HCT116 (cell line): Measurements from ENCODE around the gene PPFIBP1. TPM values are rescaled to one million over a fixed set of nuclear protein-coding genes. Genes with fewer than 3 reads are reported as not detected.
"Not testable (repeated sequence)": the region's sequence is repeated elsewhere in the genome, so short reads cannot be mapped to it uniquely, and the experiment has no call there.

Experiments used
- ATAC-seq: fragments of 200-7000 bp; cut with Tn5 transposase; 2 replicates; pipeline ENCODE4 v1.9.1; 2020; ENCODE audit warnings: mild to moderate bottlenecking, moderate library complexity
- BruUV-seq: library from RNA; stranded (reverse); fragments of 400-500 nt; replicated peaks from 2 replicates; lab custom pipeline; 2021; lab: Mats Ljungman, UMichigan
- CTCF ChIA-PET: fragments of 300-600 bp; sonication (Branson Sonifier 250); formaldehyde crosslinking; loops from one replicate; lab custom pipeline; 2021; ENCODE audit warnings: antibody characterized with exemption; lab: Charles Lee
- POLR2A ChIA-PET: fragments of 300-600, 350-600 bp; sonication (Branson Sonifier 250); formaldehyde crosslinking; loops from one replicate; lab custom pipeline; 2021; ENCODE audit warnings: antibody characterized with exemption; lab: Charles Lee
- RAD21 ChIA-PET, 2 experiments: fragments of 300-600 bp; sonication (Branson Sonifier 250); formaldehyde crosslinking; loops; one replicate each; lab custom pipeline; 2023; ENCODE audit warnings: low total read pairs in 2 of 2; ENCODE audit not compliant: uncharacterized antibody in 2 of 2, unreplicated experiment in 2 of 2, low non-redundant PET in 1 of 2; lab: Charles Lee
- DNase-seq: peaks from one replicate; pipeline ENCODE4 v3.0.0-alpha.2; 2010; ENCODE audit warnings: low read depth, low spot score
- H2AFZ ChIP-seq: fragments of 200-600 bp; shearing (Covaris generic), sonication (generic); 2 replicates; pipeline ENCODE4 v1.6.1; 2017; ENCODE audit warnings: low read depth, mixed run types, mixed read lengths, antibody characterized with exemption, low read length; ENCODE audit not compliant: poor library complexity, severe bottlenecking
- H3K27ac ChIP-seq: 2 replicates; pipeline ENCODE4 v1.5.1; 2012; ENCODE audit warnings: low read depth, low read length
- H3K27me3 ChIP-seq: fragments of 200-600 bp; sonication (generic); 2 replicates; pipeline ENCODE4 v1.6.1; 2016; ENCODE audit warnings: mixed run types, low read length, mixed read lengths; ENCODE audit not compliant: insufficient read depth
- H3K36me3 ChIP-seq, 2 experiments: fragments of 200-500 bp in 1 of 2; fragments of 200-600 bp in 1 of 2; sonication (Bioruptor generic) in 1 of 2; sonication (generic) in 1 of 2; 2 replicates each; pipeline versions ENCODE4 v1.5.1 to v1.6.1; 2014 to 2016; ENCODE audit warnings: low read length in 2 of 2, inconsistent platforms in 1 of 2, mixed read lengths in 1 of 2, mixed run types in 1 of 2; ENCODE audit not compliant: insufficient read depth in 2 of 2, control insufficient read depth in 1 of 2
- H3K4me1 ChIP-seq, 2 experiments: fragments of 200-600 bp in 1 of 2; sonication (generic) in 1 of 2; 2 replicates each; pipeline versions ENCODE4 v1.5.1 to v1.6.1; 2012 to 2017; ENCODE audit warnings: low read length in 2 of 2, inconsistent platforms in 1 of 2, mild to moderate bottlenecking in 1 of 2, mixed read lengths in 1 of 2, mixed run types in 1 of 2, moderate library complexity in 1 of 2; ENCODE audit not compliant: insufficient read depth in 2 of 2, control insufficient read depth in 1 of 2
- H3K4me2 ChIP-seq: fragments of 200-600 bp; sonication (generic); 2 replicates; pipeline ENCODE4 v1.6.1; 2017; ENCODE audit warnings: mixed run types, low read length, mixed read lengths
- H3K4me3 ChIP-seq, 2 experiments: fragments of 200-600 bp in 1 of 2; sonication (generic) in 1 of 2; replicated peaks in 1 of 2; 2 replicates each; pipeline ENCODE4 v1.5.1; 2011 to 2016; ENCODE audit warnings: low read length in 2 of 2, control low read depth in 1 of 2, low read depth in 1 of 2, mild to moderate bottlenecking in 1 of 2, mixed read lengths in 1 of 2, mixed run types in 1 of 2
- H3K79me2 ChIP-seq: fragments of 200-600 bp; sonication (generic); 2 replicates; pipeline ENCODE4 v1.6.1; 2017; ENCODE audit warnings: mild to moderate bottlenecking, mixed run types, low read length, moderate library complexity, mixed read lengths; ENCODE audit not compliant: insufficient read depth
- H3K9ac ChIP-seq: fragments of 200-600 bp; sonication (generic); 2 replicates; pipeline ENCODE4 v1.6.1; 2016; ENCODE audit warnings: low read length, mixed read lengths
- H3K9me2 ChIP-seq: fragments of 200-600 bp; sonication (generic), shearing (Covaris generic); 2 replicates; pipeline ENCODE4 v1.6.1; 2017; ENCODE audit warnings: mixed run types, mild to moderate bottlenecking, moderate library complexity; ENCODE audit not compliant: insufficient read depth
- H3K9me3 ChIP-seq, 2 experiments: fragments of 200-500 bp in 1 of 2; fragments of 200-600 bp in 1 of 2; sonication (Bioruptor generic) in 1 of 2; sonication (generic) in 1 of 2; 2 replicates each; pipeline ENCODE4 v1.6.1; 2014 to 2017; ENCODE audit warnings: low read length in 2 of 2, mixed read lengths in 2 of 2, inconsistent platforms in 1 of 2, low read depth in 1 of 2, mild to moderate bottlenecking in 1 of 2, mixed run types in 1 of 2, moderate library complexity in 1 of 2; ENCODE audit not compliant: control insufficient read depth in 1 of 2, insufficient read depth in 1 of 2
- H4K20me1 ChIP-seq: fragments of 200-600 bp; sonication (generic), shearing (Covaris generic); 2 replicates; pipeline ENCODE4 v1.6.1; 2017; ENCODE audit warnings: mixed run types, mild to moderate bottlenecking, moderate library complexity; ENCODE audit not compliant: insufficient read depth
- CEBPB ChIP-seq: IDR thresholded peaks from 2 replicates; pipeline ENCODE4 v1.6.1; 2012; ENCODE audit warnings: low read depth
- EGR1 ChIP-seq: IDR thresholded peaks from 2 replicates; pipeline ENCODE4 v1.6.1; 2012; ENCODE audit warnings: low read depth
- EZH2 ChIP-seq: fragments of 200-600 bp; sonication (generic); IDR thresholded peaks from 2 replicates; pipeline ENCODE4 v1.6.1; 2017; ENCODE audit warnings: antibody characterized with exemption, mixed run types
- EZH2phosphoT487 ChIP-seq: fragments of 200-600 bp; IDR thresholded peaks from 2 replicates; pipeline ENCODE4 v1.6.1; 2018; ENCODE audit warnings: antibody characterized with exemption, borderline replicate concordance
- FOSL1 ChIP-seq: IDR thresholded peaks from 2 replicates; pipeline ENCODE4 v1.6.1; 2012; ENCODE audit warnings: low read depth
- JUND ChIP-seq: IDR thresholded peaks from 2 replicates; pipeline ENCODE4 v1.6.1; 2012
- POLR2A ChIP-seq: IDR thresholded peaks from 2 replicates; pipeline ENCODE4 v1.7.0; 2011; ENCODE audit warnings: borderline replicate concordance; ENCODE audit not compliant: insufficient read depth, insufficient read length; ENCODE audit errors: extremely low read depth
- RAD21 ChIP-seq: IDR thresholded peaks from 2 replicates; pipeline ENCODE4 v1.6.1; 2012; ENCODE audit warnings: low read depth, mild to moderate bottlenecking
- SIN3A ChIP-seq: IDR thresholded peaks from 2 replicates; pipeline ENCODE4 v1.6.1; 2012; ENCODE audit warnings: low read depth
- SP1 ChIP-seq: IDR thresholded peaks from 2 replicates; pipeline ENCODE4 v1.6.1; 2012; ENCODE audit warnings: low read depth
- SRF ChIP-seq: IDR thresholded peaks from 2 replicates; pipeline ENCODE4 v1.6.1; 2012; ENCODE audit warnings: low read depth
- TCF7L2 ChIP-seq: IDR thresholded peaks from 2 replicates; pipeline ENCODE4 v1.7.0; 2011; ENCODE audit warnings: borderline replicate concordance, inconsistent platforms; ENCODE audit not compliant: insufficient read depth, insufficient read length; ENCODE audit errors: extremely low read depth
- YY1 ChIP-seq: IDR thresholded peaks from 2 replicates; pipeline ENCODE4 v1.6.1; 2011; ENCODE audit warnings: low read length, low read depth, moderate library complexity, mild to moderate bottlenecking; ENCODE audit not compliant: insufficient replicate concordance; ENCODE audit errors: extremely low read depth
- ZFX ChIP-seq: fragments of 450-650 bp; IDR thresholded peaks from 2 replicates; pipeline ENCODE4 v1.6.1; 2017
- ZNF274 ChIP-seq: fragments of 200-500 bp; sonication (Bioruptor generic); IDR thresholded peaks from 2 replicates; pipeline ENCODE4 v1.6.1; 2014; ENCODE audit warnings: mild to moderate bottlenecking, low read depth, low read length, inconsistent platforms
- intact Hi-C: fragments of 100-400 bp; cut with micrococcal nuclease; formaldehyde crosslinking; loops from 2 replicates; pipeline ENCODE4 v1.10.0; 2022
- total RNA-seq: library from RNA; stranded (reverse); gene quantifications from one replicate; pipeline ENCODE4 v1.2.1, GENCODE V29; 2021; ENCODE audit not compliant: unreplicated experiment
- TF ChIP-seq, protein P1 (sequence below): IDR thresholded peaks from 2 replicates; pipeline ENCODE4 v1.6.1; 2011; ENCODE audit warnings: mild to moderate bottlenecking, low read length, moderate library complexity; ENCODE audit not compliant: insufficient replicate concordance; ENCODE audit errors: extremely low read depth
- TF ChIP-seq, protein P2 (sequence below): IDR thresholded peaks from 2 replicates; pipeline ENCODE4 v1.6.1; 2012; ENCODE audit warnings: low read depth
- TF ChIP-seq, protein P3 (sequence below): IDR thresholded peaks from 2 replicates; pipeline ENCODE4 v1.6.1; 2012

PPFIBP1 gene
- total RNA-seq, 1 experiment from 2014 or later: 102 TPM

DNA sequence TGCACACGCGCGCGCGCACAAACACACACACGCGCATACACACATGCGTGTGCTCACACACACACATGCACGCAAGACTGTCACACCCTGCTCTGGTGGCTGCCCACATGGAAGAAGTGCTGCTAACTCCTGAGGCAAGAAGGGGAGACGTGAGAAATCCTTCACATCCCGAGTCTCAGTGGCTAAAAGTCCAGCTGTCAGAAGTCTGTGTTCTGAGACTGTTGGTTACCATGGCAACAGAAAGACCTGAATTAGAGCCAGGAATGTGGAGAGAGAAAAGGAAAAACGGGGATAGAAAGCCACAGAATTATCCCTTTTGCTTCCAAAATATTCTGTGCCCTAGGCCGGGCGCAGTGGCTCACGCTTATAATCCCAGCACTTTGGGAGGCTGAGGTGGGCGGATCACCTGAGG lies 71.2 kb downstream of the PPFIBP1 start:
- peaks cover 0 to 3% of the 10 kb centered on the region in 2 experiments; a peak in 1 of 4 replicates for H3K36me3 ChIP-seq
- DNase-seq: no peak

DNA sequence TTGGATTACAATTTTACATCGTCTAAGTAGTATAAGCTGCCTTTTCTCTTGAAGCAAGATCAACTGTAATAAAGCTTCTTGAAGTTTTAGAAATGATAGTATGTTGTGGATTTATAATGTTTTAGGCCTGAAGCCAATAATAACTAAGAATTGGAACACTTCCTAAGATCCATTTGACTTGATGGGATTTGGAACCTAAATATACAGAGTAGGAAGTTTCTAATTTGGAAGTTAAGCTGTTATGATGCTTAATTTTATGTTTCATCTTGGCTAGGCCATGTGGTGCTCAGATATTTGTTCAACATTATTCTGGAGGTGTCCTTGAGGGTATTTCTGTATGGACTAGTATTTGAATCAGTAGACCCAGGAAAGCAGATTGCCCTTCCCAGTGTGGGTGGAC lies 74.9 kb downstream of the PPFIBP1 start:
- H3K36me3 ChIP-seq, CTCF ChIA-PET, H3K4me2 ChIP-seq, H3K9me3 ChIP-seq, intact Hi-C loops, BruUV-seq, H4K20me1 ChIP-seq, H2AFZ ChIP-seq, POLR2A ChIA-PET, H3K4me3 ChIP-seq, H3K27me3 ChIP-seq, RAD21 ChIA-PET, ATAC-seq, H3K9ac ChIP-seq, H3K4me1 ChIP-seq, H3K9me2 ChIP-seq, DNase-seq, H3K27ac ChIP-seq: not testable (repeated sequence)
- H3K79me2 ChIP-seq: peaks cover 44% of the 10 kb centered on the region

More for the DNA sequence above, 71.2 kb downstream of the PPFIBP1 start:
- RAD21 ChIA-PET: no interaction called here
- H3K4me2 ChIP-seq: no peak overlapping the region
- H4K20me1 ChIP-seq: no peaks in the 10 kb centered on the region
- no peak overlapping the region for H3K27ac ChIP-seq
- H3K4me1 ChIP-seq: peaks cover 0 to 9% of the 10 kb centered on the region in 2 experiments; a peak in 2 of 4 replicates
- CTCF ChIA-PET: no interaction called here
- H3K79me2 ChIP-seq: peaks cover 28% of the 10 kb centered on the region
- no TSS peak for BruUV-seq
- H2AFZ ChIP-seq: no peak overlapping the region
- H3K9ac ChIP-seq: no peak overlapping the region
- no peak for TF ChIP-seq SP1
- TF ChIP-seq, protein P1, sequence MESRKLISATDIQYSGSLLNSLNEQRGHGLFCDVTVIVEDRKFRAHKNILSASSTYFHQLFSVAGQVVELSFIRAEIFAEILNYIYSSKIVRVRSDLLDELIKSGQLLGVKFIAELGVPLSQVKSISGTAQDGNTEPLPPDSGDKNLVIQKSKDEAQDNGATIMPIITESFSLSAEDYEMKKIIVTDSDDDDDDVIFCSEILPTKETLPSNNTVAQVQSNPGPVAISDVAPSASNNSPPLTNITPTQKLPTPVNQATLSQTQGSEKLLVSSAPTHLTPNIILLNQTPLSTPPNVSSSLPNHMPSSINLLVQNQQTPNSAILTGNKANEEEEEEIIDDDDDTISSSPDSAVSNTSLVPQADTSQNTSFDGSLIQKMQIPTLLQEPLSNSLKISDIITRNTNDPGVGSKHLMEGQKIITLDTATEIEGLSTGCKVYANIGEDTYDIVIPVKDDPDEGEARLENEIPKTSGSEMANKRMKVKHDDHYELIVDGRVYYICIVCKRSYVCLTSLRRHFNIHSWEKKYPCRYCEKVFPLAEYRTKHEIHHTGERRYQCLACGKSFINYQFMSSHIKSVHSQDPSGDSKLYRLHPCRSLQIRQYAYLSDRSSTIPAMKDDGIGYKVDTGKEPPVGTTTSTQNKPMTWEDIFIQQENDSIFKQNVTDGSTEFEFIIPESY: no peak
- TF ChIP-seq SIN3A: no peak
- no peak for TF ChIP-seq EZH2phosphoT487
- no peak for TF ChIP-seq CEBPB
- no peak for TF ChIP-seq SRF
- TF ChIP-seq, protein P2, sequence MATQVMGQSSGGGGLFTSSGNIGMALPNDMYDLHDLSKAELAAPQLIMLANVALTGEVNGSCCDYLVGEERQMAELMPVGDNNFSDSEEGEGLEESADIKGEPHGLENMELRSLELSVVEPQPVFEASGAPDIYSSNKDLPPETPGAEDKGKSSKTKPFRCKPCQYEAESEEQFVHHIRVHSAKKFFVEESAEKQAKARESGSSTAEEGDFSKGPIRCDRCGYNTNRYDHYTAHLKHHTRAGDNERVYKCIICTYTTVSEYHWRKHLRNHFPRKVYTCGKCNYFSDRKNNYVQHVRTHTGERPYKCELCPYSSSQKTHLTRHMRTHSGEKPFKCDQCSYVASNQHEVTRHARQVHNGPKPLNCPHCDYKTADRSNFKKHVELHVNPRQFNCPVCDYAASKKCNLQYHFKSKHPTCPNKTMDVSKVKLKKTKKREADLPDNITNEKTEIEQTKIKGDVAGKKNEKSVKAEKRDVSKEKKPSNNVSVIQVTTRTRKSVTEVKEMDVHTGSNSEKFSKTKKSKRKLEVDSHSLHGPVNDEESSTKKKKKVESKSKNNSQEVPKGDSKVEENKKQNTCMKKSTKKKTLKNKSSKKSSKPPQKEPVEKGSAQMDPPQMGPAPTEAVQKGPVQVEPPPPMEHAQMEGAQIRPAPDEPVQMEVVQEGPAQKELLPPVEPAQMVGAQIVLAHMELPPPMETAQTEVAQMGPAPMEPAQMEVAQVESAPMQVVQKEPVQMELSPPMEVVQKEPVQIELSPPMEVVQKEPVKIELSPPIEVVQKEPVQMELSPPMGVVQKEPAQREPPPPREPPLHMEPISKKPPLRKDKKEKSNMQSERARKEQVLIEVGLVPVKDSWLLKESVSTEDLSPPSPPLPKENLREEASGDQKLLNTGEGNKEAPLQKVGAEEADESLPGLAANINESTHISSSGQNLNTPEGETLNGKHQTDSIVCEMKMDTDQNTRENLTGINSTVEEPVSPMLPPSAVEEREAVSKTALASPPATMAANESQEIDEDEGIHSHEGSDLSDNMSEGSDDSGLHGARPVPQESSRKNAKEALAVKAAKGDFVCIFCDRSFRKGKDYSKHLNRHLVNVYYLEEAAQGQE: no peak
- TF ChIP-seq FOSL1: no peak
- no peak for TF ChIP-seq JUND
- TF ChIP-seq EGR1: no peak
- TF ChIP-seq ZFX: no peak
- no peak for TF ChIP-seq RAD21
- no peak for TF ChIP-seq TCF7L2
- no peak for TF ChIP-seq POLR2A
- TF ChIP-seq, protein P3, sequence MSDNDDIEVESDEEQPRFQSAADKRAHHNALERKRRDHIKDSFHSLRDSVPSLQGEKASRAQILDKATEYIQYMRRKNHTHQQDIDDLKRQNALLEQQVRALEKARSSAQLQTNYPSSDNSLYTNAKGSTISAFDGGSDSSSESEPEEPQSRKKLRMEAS: no peak
- no peak for TF ChIP-seq ZNF274
- no peak for TF ChIP-seq EZH2
- TF ChIP-seq YY1: no peak
- intact Hi-C loops: no loop called here
- no peak overlapping the region for H3K4me3 ChIP-seq
- POLR2A ChIA-PET: no interaction called here
- H3K9me3 ChIP-seq: no peaks in the 10 kb centered on the region
- ATAC-seq: no peak
- H3K27me3 ChIP-seq: no peaks in the 10 kb centered on the region
- H3K9me2 ChIP-seq: 0 out of 2 replicates have a peak, but pooled peaks cover 3% of the 10 kb centered on the region
